GM20000 (cell line): ENCODE data around the gene GPR35.

Experiments
- DNase-seq: peaks from one replicate; pipeline ENCODE4 v3.0.0; 2012; ENCODE audit warnings: low spot score
- CTCF ChIP-seq: IDR thresholded peaks from 2 replicates; pipeline ENCODE4 v1.5.1; 2012; ENCODE audit warnings: mild to moderate bottlenecking, control low read depth; ENCODE audit errors: extremely low read depth, missing control alignments

The GPR35 gene

GRCh38 chr2:240589850-240590525 is 35.3 kb upstream of the GPR35 start:
- TF ChIP-seq CTCF = no peak
- DNase-seq = no peak

GRCh38 chr2:240590681-240591111 is 34.6 kb upstream of the GPR35 start:
- no peak for DNase-seq
- TF ChIP-seq CTCF = no peak

GRCh38 chr2:240591226-240591625 is 34.1 kb upstream of the GPR35 start:
- TF ChIP-seq CTCF = no peak

GRCh38 chr2:240591784-240592183 is 33.5 kb upstream of the GPR35 start:
- DNase-seq = no peak

More at GRCh38 chr2:240591226-240591625, 34.1 kb upstream of the GPR35 start:
- no peak for DNase-seq

GRCh38 chr2:240593026-240593702 is 32.1 kb upstream of the GPR35 start:
- TF ChIP-seq CTCF = no peak
- DNase-seq = no peak

More at GRCh38 chr2:240591784-240592183, 33.5 kb upstream of the GPR35 start:
- TF ChIP-seq CTCF = no peak

GRCh38 chr2:240593703-240594451 is 31.4 kb upstream of the GPR35 start:
- no peak for DNase-seq

More at GRCh38 chr2:240593703-240594451, 31.4 kb upstream of the GPR35 start:
- no peak for TF ChIP-seq CTCF
